ENCODE results near the gene NSD2. TPM values are rescaled to one million over a fixed set of nuclear protein-coding genes. Genes with fewer than 3 reads are reported as not detected.

The NSD2 gene
- total and polyA plus RNA-seq, 9 of the 15 experiments (the other 6 are each of a cell fraction or from before 2014, with no cell fraction given), result 6.4 to 126 (median 58.8) TPM

DNA sequence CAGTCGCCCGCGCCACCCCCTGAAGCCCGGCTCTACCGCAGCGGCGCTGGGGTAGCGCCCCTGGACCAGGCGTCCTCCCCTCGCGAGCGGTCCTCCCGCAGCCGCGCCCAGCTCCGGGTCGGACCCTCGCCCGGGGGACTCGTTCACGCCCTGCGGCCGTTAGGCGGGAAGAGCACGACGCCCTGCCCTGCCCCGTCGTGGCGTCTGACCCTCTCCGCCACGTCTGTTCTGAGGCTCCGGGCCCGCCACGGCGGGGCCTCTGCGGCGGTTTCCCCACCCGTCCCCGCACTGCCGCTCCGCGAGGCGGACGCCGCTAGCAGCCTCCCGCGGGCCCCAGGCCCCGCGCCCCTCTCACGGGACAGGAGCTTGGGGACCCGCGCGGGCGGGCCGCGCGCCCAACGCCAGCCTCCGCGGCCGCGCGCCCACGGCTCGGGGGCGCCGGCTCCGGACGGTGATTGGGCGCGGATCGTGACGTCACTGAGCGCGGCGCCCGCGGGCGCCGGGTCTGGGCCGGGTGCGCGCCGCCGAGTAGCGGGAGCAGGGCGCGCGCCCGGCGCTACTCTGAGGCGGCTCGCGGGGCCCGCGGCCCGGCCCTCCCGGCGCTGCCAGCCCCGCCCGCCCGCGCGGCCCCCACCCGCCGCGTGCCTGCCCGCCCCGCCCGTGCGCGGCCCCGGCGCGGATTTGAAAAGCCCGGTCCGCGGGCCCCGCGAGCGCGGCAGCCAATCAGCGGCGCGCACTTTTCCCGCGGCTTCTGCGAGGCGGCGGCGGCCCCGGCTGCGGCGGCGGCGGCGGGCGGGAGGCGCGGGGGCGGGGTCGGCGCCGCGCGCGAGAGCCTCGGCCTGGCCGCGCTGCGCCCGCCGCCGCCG lies at the start of gene NSD2 (continued):
- no peak for TF ChIP-seq ZFP36 (IDR thresholded peaks at IDR 0.05; ENCODE audit: low read depth, low read length, partially characterized antibody)
- TF ChIP-seq MAFG (tag; conservative IDR thresholded peaks at IDR 0.05), result no peak
- TF ChIP-seq CBFA2T3 (IDR thresholded peaks at IDR 0.05), result no peak
- TF ChIP-seq ZNF24 (IDR thresholded peaks at IDR 0.05), result no peak
- TF ChIP-seq MTA3 (IDR thresholded peaks at IDR 0.05; ENCODE audit: borderline replicate concordance), result no peak
- peak; percentile 27; the same call in 1 of the 2 replicates for TF ChIP-seq CREB1 (IDR thresholded peaks at IDR 0.05)
- peak; percentile 25; the same call in 1 of the 2 replicates for TF ChIP-seq CREB1 (CRISPR knock-in tag; IDR thresholded peaks at IDR 0.05)
- TF ChIP-seq ZNF444 (CRISPR knock-in tag; IDR thresholded peaks at IDR 0.05), result no peak
- TF ChIP-seq PHB (CRISPR knock-in tag; IDR thresholded peaks at IDR 0.05), result no peak
- no peak for TF ChIP-seq SMC3 (conservative IDR thresholded peaks at IDR 0.05; ENCODE audit: insufficient read depth, low read depth, low read length)
- no peak for TF ChIP-seq PPARD (CRISPR knock-in tag; IDR thresholded peaks at IDR 0.05)
- TF ChIP-seq ZNF197 (CRISPR knock-in tag; IDR thresholded peaks at IDR 0.05; ENCODE audit: low read depth), result peak; percentile 68
- TF ChIP-seq ZNF778 (CRISPR knock-in tag; IDR thresholded peaks at IDR 0.05), result no peak
- peak; percentile 54; the same call in 1 of the 2 replicates for TF ChIP-seq NFRKB (IDR thresholded peaks at IDR 0.05; ENCODE audit: low read depth)
- TF ChIP-seq SP1 (CRISPR knock-in tag; IDR thresholded peaks at IDR 0.05), result peak; percentile 79; the same call in 1 of the 2 replicates
- peak; percentile 94 for TF ChIP-seq RBFOX2 (IDR thresholded peaks at IDR 0.05; ENCODE audit: low read depth, low read length)
- 0 out of 2 replicates have a peak, but pooled peaks have one; percentile 47 for TF ChIP-seq ELF2 (CRISPR knock-in tag; IDR thresholded peaks at IDR 0.05)
- TF ChIP-seq NFIX (CRISPR knock-in tag; IDR thresholded peaks at IDR 0.05; ENCODE audit: low read depth), result no peak
- TF ChIP-seq MYC (IDR thresholded peaks at IDR 0.05; ENCODE audit: low read depth, low read length), result peak; percentile 84
- TF ChIP-seq MYC (CRISPR knock-in tag; IDR thresholded peaks at IDR 0.05; ENCODE audit: borderline replicate concordance, low read depth), result no peak
- no peak for TF ChIP-seq ZNF699 (CRISPR knock-in tag; IDR thresholded peaks at IDR 0.05; ENCODE audit: insufficient replicate concordance)
- TF ChIP-seq, protein P1, sequence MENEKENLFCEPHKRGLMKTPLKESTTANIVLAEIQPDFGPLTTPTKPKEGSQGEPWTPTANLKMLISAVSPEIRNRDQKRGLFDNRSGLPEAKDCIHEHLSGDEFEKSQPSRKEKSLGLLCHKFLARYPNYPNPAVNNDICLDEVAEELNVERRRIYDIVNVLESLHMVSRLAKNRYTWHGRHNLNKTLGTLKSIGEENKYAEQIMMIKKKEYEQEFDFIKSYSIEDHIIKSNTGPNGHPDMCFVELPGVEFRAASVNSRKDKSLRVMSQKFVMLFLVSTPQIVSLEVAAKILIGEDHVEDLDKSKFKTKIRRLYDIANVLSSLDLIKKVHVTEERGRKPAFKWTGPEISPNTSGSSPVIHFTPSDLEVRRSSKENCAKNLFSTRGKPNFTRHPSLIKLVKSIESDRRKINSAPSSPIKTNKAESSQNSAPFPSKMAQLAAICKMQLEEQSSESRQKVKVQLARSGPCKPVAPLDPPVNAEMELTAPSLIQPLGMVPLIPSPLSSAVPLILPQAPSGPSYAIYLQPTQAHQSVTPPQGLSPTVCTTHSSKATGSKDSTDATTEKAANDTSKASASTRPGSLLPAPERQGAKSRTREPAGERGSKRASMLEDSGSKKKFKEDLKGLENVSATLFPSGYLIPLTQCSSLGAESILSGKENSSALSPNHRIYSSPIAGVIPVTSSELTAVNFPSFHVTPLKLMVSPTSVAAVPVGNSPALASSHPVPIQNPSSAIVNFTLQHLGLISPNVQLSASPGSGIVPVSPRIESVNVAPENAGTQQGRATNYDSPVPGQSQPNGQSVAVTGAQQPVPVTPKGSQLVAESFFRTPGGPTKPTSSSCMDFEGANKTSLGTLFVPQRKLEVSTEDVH (IDR thresholded peaks at IDR 0.05; ENCODE audit: low read depth, partially characterized antibody), result peak; percentile 75
- no peak for TF ChIP-seq ZNF239 (CRISPR knock-in tag; IDR thresholded peaks at IDR 0.05)
- TF ChIP-seq ZNF395 (CRISPR knock-in tag; IDR thresholded peaks at IDR 0.05), result peak; percentile 97
- peak; percentile 72 for TF ChIP-seq PHF20 (IDR thresholded peaks at IDR 0.05; ENCODE audit: partially characterized antibody)
- no peak for TF ChIP-seq MCM5 (IDR thresholded peaks at IDR 0.05; ENCODE audit: low read depth)
- peak; percentile 91; the same call in 1 of the 2 replicates for TF ChIP-seq EP400 (IDR thresholded peaks at IDR 0.05)
- peak; percentile 90 for TF ChIP-seq NFYB (IDR thresholded peaks at IDR 0.05; ENCODE audit: extremely low read depth, insufficient read length)

All from K562 (cell line).